ENCODE measurements around the gene CCNJL.
"Not testable (repeated sequence)": the region's sequence is repeated elsewhere in the genome, so short reads cannot be mapped to it uniquely, and the experiment has no call there.

The CCNJL gene, protein sequence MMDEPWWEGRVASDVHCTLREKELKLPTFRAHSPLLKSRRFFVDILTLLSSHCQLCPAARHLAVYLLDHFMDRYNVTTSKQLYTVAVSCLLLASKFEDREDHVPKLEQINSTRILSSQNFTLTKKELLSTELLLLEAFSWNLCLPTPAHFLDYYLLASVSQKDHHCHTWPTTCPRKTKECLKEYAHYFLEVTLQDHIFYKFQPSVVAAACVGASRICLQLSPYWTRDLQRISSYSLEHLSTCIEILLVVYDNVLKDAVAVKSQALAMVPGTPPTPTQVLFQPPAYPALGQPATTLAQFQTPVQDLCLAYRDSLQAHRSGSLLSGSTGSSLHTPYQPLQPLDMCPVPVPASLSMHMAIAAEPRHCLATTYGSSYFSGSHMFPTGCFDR

GRCh38 chr5:160312134-160312959 is at the start of gene CCNJL:
Gene CCNJL (minus strand): TSS chr5:160312564. CDS start chr5:160311923, 641 bp downstream.
- DNase-seq = peak; percentile 40

DNA sequence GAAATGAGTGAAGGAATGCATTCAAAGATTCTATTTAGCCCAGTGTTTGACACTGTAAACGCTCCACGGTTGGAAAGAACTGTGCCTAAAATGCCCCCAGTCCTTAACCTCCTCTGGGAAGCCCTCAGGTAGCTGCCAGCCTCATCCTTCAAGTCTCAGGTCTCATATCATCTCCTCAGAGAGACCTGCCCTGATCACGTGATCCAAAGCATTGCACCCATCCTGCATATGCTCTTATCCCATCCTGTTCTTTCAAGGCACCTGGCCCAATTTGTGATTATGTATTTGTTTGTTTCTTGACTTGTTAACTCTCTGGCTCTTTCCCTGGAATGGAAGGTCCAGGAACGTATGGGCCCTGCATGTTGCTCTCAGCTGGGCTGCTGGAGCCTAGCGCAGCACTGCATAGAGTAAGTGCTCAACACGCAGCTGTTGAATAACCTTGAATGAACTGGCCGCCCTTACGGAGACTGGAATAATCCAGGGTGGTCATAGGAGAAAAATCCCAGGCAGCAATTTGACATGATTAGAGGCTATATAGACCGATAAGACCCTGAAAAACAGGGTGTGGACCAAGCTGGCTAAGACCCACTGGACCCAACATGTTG is 49.4 kb upstream of the CCNJL start:
- no peak for DNase-seq

- no peak for DNase-seq
Observed at GRCh38 chr5:160360310-160360709, 47.9 kb upstream of the CCNJL start.

GRCh38 chr5:160359816-160360215 is 47.5 kb upstream of the CCNJL start:
- DNase-seq = no peak

- no peak for DNase-seq
Observed at GRCh38 chr5:160359242-160359641, 46.9 kb upstream of the CCNJL start.

DNA sequence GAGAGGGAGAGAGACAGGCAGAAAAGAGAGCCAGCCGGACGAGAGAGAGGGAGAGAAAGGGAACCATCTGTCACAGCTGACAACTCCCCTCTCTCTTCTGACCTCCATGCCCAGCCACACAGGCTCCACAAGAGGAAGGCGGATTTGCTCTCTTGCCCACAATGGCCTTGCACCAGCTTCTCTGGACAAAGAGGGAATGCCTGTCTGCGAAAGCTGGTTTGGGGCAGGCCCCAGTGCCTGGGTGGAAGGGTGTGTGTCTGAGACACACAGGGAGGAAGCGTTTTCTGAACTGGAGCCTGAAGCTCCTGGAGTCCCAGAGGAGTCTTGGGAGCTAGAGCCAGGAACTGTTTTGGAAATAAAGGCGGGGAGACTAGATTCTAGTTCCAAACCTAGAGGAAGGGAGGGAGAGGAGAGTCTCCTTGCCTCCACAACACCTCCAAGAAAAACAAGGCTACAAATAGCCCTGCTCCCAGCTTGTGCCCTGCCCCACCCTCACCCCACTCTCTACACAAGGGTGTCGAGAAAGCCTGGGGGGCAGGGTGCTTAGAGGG is 45.6 kb upstream of the CCNJL start:
- DNase-seq = no peak

DNA sequence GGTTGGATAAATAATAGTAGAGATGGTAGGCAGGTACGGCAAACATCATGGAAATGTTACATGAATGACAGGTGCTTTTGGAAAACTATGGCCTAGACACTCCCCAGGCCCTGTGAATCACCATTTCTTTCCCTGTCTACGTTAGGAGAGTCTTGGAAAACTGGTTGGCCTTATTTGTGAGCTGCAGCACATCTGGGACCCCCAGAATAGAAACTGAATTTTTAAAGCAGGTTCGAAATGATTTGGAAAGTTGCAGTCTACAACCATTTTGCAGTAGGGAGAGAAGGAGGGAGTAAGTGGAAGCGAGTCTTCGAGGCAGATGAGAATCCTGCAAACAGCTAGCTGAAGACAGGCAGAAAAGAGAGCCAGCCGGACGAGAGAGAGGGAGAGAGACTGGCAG is 45.0 kb upstream of the CCNJL start:
- no peak for DNase-seq

DNA sequence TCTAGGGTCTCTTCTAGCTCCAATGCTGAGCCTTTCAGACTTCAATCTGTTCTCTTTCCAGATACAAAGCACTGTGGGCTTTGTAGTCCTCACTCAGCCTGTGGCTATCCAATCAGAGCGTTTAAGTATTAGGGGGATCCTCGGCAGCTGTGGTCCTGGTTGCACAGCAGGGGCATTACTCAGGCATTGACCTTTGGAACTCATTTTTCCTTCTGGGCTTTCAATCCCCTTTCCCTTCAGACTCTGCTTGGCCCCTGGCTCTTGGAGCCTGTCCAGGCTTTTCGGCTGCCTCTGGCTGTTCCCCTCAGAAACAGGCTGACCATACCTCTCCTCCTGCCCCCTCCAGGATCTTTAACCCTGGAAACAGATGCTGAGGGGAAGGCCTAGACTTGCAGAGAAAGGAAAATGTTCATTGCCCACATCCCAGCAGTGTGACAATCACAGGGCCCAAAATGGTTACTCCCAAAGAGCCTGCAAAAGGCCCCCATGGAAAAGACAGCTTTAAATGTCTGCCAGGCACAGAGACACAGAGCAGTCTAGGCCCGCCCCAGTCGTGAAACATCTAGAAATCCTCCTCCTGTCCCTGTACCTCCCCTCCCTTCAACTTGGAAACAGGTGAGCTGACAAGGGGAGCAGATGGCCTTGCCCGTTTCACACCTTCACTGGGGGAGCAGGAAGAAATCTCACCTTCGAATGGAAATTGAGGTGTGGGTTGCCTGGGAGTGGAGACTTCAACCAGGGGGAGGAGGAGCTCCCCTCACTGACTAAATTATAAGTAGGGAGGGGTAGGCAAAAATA is 44.4 kb upstream of the CCNJL start:
- DNase-seq = no peak

DNA sequence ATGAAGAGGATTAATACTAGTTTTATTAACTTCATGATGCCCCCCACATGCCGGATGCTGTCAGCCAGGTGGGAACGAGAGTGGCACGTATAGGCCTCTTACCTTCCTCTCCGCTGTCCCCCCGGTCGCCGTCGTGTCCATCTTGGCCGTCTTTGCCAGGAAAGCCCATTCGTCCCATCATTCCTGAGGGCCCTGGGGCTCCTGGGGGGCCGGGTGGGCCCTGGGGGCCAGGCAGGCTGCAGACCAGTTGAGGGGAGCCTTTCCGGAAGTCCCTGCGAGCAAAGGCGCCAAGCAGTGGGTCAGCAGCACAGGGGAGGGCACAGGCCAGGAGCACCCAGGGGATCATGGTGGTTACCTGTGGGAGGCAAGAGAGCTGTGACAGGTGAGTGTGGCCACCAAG is 42.3 kb upstream of the CCNJL start:
- DNase-seq = no peak

DNA sequence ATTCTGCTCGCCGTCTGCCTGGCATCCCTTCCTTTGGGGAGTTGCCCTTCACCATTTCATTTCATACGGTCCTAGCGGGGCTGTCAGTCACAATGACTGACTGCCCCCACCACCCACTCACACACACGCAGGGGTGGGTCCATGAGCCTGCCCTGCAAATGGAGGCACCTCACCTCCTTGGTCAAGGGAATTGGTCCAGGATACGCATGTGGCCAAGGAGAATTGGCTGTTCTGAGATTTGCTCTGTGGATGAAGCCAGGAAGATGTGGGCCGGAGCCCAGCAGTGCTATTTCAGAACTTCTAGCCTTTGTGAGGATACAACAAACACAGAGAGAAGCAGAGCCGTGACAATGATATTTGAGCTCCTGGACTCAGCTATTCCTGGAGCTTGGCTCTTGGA is 41.0 kb upstream of the CCNJL start:
- no peak for DNase-seq

DNA sequence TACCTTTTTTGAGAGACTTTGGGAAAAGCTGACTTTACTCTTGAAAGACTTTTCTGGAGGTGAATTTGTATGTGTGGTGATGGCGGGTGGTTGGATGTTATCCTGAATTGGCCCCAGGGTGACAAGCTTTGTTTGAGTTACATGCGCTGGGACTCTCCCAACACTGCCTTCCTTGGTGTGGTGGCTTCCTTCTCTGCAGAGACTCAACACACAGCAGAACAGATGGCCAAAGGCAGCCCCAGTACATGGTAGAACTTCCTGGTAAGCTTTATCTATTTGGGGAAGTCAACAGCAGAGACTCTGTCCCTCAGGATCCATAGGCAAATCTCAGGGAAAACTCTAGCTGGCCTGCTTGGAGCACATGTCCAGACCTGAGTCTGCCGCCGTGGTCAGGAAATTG is 39.9 kb upstream of the CCNJL start:
- DNase-seq = no peak

- no peak for DNase-seq
Observed at GRCh38 chr5:160349935-160350303, 37.6 kb upstream of the CCNJL start.

DNA sequence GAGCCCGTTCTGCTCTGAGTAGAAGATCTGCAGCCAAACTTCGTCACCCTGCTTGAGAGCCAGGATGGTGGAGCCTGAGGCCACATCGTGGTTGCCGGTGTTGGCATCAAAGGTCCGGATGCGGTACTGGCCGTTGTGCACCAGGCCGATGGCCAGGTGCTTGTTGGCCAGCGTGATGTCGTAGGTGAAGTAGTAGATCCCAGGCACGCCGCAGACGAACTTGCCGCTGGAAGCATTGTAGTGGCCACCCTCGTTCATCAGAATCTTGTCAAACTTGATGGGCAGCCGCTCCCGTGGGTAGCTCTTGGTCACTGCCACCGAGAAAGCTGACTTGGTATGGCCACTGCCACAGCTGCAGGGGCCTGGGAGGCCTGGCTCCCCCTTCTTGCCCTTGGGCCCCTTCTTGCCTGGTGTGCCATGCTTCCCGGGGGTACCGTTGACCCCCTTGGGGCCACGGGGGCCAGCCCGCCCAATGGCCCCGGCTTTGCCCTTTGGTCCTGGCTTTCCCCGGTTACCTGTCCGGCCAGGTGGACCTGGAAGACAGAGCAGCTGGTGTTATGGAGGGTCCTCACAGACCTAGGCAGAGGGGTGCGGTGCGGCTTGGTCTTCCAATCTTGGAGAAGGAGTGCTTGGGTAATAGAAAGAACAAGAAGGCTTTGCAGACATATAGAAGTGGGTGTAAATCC is 37.0 kb upstream of the CCNJL start:
- no peak for DNase-seq

- no peak for DNase-seq
Observed at GRCh38 chr5:160348080-160348479, 35.7 kb upstream of the CCNJL start.

- DNase-seq = no peak
Observed at GRCh38 chr5:160347448-160347847, 35.1 kb upstream of the CCNJL start.

DNA sequence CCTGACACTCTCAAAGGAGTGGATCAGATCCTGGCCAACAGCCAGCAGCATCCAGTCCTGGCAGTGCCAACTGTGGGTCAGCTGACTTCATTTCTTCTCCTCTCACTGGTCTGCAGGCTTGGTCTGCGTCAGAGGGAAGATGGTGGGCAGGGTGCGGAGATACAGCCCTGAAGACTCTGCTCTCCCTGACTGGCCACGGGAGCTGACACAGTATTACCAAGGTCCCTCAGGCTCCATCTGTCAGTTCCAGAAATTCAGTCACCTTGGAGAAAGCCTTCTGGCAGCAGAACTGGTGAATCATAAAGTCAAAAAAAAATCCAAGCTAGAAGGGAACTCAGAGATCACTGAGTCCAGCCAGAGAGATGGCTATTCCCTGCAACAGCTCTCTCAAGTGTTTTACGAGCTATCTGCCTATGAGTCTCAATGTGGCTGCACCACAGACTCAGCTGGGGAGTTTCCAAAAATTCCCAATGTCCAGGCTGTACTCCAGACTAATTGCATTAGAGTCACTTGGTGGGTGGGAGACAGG is 30.1 kb upstream of the CCNJL start:
- no peak for DNase-seq

DNA sequence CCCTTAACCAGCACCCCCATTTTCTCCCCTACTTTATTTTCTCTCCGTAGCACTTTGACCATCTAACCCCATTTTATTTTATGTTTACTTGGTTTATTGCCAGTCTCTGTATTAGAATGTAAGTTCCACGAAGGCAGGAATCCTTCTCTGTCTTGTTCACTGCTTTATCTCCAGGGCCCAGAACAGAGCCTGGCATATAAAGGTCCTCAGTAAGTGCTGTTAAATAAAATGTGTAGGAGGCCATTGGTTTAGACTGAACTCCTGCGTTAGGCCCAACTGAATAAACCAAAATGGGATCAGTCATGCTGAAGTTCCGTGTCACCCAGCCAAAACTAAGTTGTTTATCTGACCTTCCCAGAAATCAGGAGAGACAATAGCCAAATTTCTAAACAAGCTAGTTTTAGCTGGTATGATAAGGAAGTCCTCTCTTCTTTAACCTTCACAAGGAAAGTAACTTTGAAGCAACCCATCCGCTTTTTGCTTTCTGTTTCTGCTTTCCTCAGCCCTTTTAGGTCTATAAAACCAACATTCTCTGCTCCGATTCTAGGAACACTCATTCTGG is 29.0 kb upstream of the CCNJL start:
- no peak for DNase-seq

DNA sequence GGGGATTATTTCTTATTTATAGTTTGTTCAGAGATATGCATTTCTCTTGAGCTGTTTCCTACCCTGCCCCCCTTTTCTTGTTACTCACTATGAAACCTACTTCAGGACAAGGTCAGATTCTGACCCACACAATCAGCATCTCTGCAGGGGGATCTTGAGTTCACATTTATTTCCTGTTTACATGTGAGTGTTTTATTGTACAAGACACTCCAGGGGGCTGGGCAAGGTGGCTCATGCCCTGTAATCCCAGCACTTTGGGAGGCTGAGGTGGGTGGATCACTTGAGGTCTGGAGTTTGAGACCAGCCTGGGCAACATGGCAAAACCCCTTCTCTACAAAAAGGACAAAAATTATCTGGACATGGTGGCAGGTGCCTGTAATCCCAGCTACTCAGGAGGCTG is 28.1 kb upstream of the CCNJL start:
- DNase-seq = not testable (repeated sequence)

GRCh38 chr5:160339406-160340130 is 27.2 kb upstream of the CCNJL start:
- DNase-seq = no peak

- not testable (repeated sequence) for DNase-seq
Observed at GRCh38 chr5:160334716-160335115, 22.4 kb upstream of the CCNJL start.

- no peak for DNase-seq
Observed at GRCh38 chr5:160333721-160334120, 21.4 kb upstream of the CCNJL start.
